GM18517 (cell line): ENCODE measurements around the gene ATP11C.

Experiments
- ATAC-seq: cut with Tn5 transposase; IDR thresholded peaks from one replicate; pipeline ENCODE4 v1.9.1; 2021; ENCODE audit warnings: mild to moderate bottlenecking, moderate library complexity; ENCODE audit not compliant: unreplicated experiment

Gene ATP11C

GRCh38 chrX:139815771-139816170 is 117.1 kb downstream of the ATP11C start:
- no peak for ATAC-seq

GRCh38 chrX:139811942-139812629 is 120.8 kb downstream of the ATP11C start:
- no peak for ATAC-seq

- ATAC-seq: no peak
These were observed 128.4 kb downstream of the ATP11C start for GRCh38 chrX:139804482-139804881.

- ATAC-seq: no peak
These were observed 129.6 kb downstream of the ATP11C start for GRCh38 chrX:139803224-139803623.

- no peak for ATAC-seq
These were observed 130.8 kb downstream of the ATP11C start for GRCh38 chrX:139802048-139802447.

- ATAC-seq: peak; percentile 46
These were observed 131.4 kb downstream of the ATP11C start for GRCh38 chrX:139801397-139801813.

- ATAC-seq: no peak
These were observed 134.2 kb downstream of the ATP11C start for GRCh38 chrX:139798701-139799100.

GRCh38 chrX:139795196-139795595 is 137.7 kb downstream of the ATP11C start:
- peak; percentile 100 for ATAC-seq

GRCh38 chrX:139787601-139788000 is 145.3 kb downstream of the ATP11C start:
- ATAC-seq: no peak

- peak; percentile 97 for ATAC-seq
These were observed 148.0 kb downstream of the ATP11C start for GRCh38 chrX:139784807-139785206.

GRCh38 chrX:139783959-139784358 is 148.9 kb downstream of the ATP11C start:
- ATAC-seq: no peak

- no peak for ATAC-seq
These were observed 149.8 kb downstream of the ATP11C start for GRCh38 chrX:139783030-139783429.

GRCh38 chrX:139776599-139776998 is 156.3 kb downstream of the ATP11C start:
- no peak for ATAC-seq

- no peak for ATAC-seq
These were observed 162.5 kb downstream of the ATP11C start for GRCh38 chrX:139770366-139770765.

- ATAC-seq: peak; percentile 70
These were observed 166.3 kb downstream of the ATP11C start for GRCh38 chrX:139766545-139766983.

GRCh38 chrX:139762400-139763183 is 170.3 kb downstream of the ATP11C start:
- ATAC-seq: no peak

GRCh38 chrX:139759637-139760036 is 173.2 kb downstream of the ATP11C start:
- ATAC-seq: no peak

- ATAC-seq: no peak
These were observed 174.0 kb downstream of the ATP11C start for GRCh38 chrX:139758809-139759208.

GRCh38 chrX:139758250-139758649 is 174.6 kb downstream of the ATP11C start:
- ATAC-seq: no peak

- ATAC-seq: no peak
These were observed 181.8 kb downstream of the ATP11C start for GRCh38 chrX:139751053-139751452.

GRCh38 chrX:139750390-139750789 is 182.5 kb downstream of the ATP11C start:
- ATAC-seq: no peak

- ATAC-seq: peak; percentile 89
These were observed 193.7 kb downstream of the ATP11C start for GRCh38 chrX:139739138-139739537.
